Measurements from ENCODE around the gene PUDP.
"Not testable (repeated sequence)": the region's sequence is repeated elsewhere in the genome, so short reads cannot be mapped to it uniquely, and the experiment has no call there.

PUDP gene

DNA sequence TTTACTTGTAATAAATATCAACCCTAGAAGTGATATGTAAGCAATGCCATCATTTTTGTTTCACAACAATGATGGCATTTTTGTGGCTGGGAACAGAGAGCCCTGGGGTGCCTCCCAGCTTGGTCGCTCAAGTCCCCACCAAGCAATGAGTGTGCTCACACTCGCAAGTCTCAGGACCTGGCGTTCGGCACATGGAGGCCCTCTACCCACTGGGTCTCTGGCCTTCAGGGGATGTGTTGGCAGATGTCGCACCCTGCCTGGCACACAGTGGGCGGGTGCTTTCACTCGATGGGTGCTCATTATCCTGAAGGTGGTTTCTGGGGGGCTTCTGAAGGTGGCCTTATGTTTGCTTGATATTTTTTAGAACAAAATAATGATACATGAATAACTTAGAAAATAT, 75.1 kb downstream of the PUDP start:
- DNase-seq: no peak

DNA sequence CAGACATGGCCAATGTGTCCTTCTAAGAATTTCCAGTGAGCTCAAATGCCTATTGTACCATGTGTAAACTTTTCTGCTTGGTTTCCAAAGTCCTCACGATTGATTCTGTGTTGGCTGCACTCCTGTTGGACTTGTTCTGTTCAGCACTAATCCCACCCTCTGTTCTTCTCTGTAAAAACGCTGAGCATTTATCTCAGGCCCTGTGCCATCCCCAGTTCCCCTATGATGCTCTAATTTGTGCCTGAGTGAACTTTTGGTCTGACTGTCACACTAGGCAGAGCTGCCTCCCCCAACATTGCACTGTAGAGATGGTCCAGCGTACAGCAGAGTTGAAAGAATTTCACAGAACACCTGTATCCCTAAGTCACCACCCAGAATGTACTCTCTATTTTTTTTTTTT, 76.6 kb downstream of the PUDP start:
- DNase-seq: no peak

DNA sequence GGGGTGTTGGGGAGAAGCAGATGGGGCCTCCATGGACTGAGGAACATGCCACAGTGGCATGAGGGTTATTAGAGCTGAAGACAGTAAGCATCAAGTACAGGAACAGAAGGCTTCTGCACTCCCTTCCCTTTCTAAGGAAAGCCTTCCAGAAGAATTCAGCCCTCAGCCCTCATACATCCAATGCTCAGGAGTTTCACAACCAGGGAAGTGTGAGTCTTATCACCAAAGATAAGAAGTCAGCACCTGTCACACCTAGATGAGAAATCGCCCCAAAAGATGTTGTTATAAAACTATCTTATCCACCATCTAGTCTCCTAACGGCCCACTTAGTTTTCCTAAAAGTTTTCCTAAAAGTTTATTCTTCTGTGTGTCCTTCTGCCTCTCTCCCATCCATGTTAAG, 78.4 kb downstream of the PUDP start:
- DNase-seq: no peak

DNA sequence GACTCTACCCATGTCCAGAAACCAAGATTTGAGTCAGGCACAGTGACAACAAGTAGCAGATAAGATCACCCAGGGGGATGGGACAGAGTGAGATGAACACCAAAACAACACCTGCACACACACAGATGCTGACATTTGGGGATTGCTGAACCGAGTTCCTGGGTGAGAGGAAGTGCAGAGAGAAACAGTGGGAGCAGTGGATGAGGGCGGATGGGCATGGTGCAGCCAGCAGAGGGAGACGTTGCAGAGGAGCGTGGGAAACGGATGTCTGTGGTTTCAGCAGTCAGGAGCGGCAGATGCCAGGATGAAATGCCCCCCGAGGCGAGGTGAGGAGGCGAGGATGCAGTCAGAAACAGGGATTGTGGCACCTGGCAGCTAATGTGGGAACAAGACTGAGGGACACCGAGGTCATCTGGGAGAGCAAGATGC, 79.0 kb downstream of the PUDP start:
- no peak for DNase-seq

DNA sequence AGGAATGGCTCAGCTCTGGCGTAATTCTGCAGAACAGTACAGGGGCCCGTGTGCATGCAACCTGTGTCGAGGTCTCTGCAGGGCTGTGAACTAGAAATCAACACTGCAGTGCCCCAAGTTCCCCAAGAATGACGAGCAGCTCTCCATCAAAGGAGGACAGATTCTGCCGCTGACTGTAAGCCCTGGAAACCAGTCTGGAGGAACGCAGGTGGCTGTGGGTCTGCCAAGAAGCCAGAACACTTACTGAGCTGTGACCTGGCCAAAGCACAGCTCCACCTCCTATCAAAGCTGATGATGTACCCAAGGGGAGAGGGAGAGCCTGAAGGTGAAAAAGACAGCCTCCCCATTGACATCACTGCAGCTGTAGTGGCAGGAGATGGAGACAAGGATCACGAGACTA, 80.7 kb downstream of the PUDP start:
- DNase-seq: no peak

DNA sequence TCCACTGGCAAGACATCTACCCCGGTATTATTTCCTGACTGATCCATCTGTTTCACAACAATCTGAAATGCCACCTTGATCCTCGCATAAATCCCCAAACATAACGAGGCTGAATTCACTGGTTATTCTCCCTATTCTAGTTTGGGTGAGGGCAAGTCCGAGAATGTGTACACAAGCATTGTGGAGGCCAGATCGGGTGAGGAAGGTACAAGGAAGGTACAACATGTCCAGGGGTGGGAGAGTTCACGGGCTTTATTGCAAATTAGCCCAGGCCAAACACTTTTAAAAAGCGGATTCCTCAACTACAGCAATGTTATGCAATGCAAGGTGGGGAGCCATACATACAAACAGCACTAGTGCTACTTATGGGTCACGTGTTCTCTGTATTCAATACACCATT, 82.5 kb downstream of the PUDP start:
- no peak for DNase-seq

DNA sequence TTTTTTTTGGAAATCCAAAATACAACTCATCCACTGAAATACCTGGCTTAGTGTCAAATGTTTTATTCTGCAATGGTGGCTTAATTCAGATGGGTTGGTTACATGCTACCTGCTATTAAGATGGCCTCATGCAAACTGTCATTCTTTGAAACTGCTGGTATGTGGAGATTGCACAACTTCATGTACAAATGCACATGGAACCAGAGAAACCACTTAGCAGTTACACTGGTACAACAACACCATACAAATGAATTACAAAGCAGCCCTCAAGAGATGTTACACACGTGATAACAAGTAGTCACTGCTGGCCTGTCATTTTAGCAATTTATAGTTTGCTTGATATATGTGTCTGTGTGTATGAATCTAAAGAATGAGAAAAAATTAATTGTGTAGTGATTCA, 85.0 kb downstream of the PUDP start:
- no peak for DNase-seq

DNA sequence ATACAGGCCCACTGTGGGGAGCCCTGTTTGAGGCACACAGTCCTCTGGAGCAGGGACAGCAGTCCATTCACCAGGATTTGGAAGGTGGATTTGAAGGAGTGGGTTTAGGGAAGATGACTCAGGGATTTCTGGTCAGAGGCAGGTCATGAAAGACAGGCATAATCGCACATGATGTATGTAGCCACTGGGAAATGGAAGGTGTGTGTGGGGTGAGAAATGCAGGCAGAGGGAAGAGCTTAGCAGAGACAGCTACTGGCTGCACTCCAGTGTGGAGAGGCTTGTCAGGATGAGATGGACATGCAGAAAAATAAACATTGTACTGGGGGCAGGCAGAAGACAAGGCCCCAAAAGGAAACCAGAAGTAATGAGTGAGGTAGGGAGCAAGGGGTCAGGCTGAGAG, 85.7 kb downstream of the PUDP start:
- DNase-seq: no peak

DNA sequence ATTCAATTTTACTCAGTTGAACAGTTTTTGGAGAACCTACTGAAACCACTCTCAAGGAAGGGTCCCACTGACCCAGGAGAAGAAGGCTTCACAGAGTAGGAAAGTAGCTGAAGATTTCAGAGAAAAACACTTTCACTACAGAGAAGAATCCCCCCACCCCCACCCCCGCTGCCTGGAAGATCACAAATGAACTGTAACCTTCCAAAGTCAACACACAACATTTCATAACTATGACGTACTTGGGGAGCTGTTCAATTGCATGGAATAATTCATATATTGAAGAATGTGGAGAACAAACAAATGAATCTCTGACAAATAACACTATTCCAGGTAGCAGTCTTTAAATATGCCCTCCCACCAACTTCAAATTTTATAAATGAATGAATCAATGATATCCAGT, 86.5 kb downstream of the PUDP start:
- DNase-seq: no peak

DNA sequence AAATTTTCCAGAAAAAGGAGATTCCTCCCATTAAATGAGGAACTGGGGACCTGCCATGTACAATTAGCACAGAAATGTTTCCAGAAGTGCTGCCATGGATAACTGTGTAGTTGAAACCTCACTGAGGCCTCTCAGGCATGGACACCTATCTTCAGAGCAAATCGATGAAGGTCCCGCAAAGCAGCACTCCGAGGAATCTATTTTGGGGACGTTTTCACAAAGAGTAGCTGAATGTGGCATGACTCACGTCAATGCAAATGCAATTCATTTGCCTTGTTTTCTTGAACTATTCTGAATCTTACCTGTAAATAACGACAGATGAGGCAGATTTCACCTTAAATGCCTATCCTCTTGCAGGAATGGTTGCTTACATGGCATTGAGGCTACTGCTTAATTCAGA, 87.5 kb downstream of the PUDP start:
- DNase-seq: no peak

DNA sequence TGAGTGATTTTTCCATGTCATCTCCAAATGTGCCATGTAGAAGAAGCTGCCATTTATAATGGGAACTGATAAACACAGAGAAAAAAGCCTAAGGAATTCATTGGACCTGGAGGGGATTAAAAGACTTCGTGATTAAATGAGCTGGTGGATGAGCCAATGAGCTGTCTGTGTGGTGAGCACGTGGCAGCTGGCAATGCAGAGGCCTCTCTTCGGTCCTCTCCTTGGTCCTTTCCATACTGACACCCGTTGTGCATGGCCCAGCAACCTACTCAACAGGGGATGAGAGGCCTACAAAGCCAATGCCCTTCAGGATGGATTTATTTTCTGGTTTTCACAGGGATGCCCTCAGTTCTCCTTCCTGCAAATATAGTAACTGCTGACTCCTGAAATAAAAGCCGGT, 88.1 kb downstream of the PUDP start:
- DNase-seq: no peak

DNA sequence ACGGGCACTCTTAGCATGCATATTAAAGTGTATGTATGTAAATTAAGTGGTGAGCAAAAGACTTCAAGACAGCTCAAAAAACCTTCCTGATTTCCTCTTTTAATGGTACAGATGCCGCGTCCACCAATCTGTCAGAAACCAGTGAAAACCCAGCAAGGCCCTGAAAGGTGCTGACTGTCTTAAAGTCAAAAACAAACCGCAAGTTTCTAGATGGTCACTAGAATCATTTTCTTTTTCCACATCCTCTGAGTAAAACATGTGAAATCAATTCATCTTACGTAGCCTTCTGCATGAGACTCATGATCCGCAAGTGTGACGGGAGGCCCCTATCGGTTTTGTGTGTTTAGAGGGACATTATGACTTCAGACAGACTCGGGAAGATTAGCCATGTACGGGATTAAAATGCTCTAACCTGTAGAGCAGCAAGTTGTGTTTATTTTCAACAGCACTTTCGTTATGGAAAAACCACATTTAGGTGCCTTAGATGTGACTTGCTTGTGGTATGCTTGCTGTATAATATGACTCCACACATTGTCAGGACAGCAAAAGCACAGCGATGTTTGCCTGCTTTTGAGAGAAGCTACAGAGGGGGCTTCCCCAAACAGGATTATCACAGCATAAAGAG, 88.6 kb downstream of the PUDP start:
- DNase-seq: no peak

DNA sequence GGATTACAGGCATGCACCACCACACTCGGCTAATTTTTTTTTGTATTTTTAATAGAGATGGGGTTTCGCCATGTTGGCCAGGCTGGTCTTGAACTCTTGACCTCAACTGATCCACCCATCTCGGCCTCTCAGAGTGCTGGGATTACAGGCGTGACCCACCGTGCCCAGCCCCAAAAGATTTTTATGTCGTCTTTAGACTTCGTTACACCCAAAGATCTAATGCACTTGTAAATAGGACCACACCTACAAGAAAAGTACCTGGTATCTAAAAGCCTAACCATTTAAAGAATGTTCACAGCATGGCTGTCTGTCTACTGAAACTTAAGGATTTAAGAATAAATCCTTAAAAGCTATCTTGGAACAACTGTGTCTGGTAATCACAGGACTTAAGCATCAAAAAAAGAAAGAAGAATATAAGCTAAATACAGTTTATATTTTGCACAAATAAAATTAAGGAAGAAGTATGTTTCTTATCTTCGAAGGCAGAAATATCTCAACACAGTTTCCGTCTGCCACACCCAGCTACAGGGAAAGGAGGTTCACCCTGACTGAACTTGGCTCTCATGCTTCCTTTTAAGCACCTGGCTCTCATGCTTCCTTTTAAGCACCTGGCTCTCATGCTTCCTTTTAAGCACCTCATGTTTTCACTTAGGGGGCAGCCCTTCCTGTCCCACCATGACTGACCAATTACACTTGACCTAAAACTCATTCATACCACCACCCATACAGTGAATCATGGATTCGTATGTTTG, 92.4 kb downstream of the PUDP start:
- DNase-seq: no peak

DNA sequence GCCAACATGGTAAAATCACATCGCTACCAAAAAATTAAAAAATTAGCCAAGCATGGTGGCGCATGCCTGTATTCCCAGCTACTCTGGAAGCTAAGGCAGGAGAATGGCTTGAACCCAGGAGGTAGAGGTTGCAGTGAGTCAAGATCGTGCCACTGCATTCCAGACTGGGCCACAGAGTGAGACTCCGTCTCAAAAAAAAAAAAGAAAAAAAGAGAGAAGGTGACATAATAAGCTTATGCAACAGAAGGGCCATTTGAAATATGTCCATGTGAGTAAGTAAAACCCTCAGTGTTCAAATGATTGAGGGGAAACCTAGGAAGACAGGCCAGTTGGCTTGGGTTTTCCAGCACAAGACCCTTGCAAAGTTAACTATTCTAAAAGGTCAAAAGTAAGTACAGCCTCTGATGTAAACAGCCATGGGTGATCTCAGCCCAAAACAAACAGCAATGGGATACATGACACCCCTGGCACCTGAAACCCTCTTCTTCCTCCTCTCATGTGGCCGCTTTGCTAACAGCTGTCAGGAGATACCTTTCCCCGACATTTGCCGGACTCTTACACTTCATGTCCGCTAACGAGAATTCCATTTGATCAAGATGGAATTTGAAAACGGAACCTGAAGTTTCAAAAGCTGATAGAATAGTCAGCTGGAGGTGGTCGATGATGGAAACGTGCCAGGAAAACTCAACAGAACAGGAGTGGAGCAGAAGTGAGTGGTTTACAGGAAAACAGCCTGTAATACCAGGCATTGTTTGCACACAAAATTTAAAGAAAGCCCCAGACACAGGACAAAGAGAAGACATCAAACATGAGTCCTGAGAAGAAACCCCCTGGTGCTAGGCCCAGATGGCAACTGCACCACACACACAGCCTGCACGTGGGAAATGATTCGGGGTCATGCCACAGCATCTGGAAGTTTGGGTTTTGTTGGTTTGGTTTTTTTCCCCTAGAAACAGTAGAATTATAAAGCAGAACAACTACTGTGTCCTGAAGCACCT, 93.4 kb downstream of the PUDP start:
- DNase-seq: no peak

DNA sequence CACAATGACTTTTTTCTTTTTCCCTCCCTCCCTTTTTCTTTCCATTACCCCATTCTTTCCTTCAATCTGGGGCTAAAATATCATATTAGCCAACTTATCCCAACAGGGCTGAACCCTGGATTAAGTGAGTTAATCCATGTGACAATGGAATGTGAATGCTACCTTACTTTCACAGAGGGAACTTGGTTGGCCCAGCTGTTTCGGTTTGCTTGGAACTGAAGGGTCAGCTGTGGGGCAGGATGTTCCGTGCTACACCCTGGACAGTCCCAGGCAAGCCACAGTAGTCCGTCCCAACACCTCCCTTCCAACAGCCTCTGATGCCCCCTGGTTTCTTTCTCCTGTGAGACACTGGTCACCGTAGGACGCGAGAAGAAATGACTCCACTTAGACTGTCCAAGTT, 95.4 kb downstream of the PUDP start:
- no peak for DNase-seq

DNA sequence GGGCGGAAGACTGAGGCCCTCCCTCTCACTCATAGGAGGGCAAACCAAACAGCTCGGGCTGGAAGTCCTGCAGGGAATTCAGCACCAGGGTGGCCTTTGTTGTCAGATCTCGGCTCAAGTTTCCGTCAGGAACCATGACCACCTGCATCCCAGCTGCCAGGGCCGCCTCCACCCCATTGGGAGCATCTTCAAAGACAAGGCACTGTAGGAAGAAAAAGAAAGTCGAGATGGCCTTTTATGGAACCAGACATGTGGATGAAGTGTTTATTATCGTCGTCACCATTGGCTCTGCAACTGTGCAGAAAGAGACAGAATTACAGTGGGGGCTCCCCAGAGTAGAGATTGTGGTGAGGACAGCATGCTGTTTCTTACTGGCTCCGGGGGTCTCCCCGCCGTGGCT, 97.7 kb downstream of the PUDP start:
- no peak for DNase-seq

DNA sequence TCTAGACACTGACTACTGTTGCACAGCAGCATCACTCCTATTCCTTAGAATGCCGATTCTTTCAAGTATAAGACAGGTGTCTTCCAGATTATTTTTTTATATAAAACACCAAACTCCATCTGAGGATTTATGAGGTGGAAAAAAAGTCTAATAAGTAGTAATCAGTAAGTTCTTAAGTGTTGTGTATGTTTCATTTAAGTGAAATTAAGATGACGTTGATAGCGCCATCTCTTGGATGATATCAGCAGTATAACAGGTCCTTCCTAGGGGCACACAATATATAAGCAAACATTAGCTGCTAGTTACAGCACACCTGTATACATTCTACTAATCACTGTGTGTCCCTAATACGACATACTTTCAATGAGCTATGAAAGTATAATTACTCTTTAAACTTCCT, 100.0 kb downstream of the PUDP start:
- DNase-seq: no peak

DNA sequence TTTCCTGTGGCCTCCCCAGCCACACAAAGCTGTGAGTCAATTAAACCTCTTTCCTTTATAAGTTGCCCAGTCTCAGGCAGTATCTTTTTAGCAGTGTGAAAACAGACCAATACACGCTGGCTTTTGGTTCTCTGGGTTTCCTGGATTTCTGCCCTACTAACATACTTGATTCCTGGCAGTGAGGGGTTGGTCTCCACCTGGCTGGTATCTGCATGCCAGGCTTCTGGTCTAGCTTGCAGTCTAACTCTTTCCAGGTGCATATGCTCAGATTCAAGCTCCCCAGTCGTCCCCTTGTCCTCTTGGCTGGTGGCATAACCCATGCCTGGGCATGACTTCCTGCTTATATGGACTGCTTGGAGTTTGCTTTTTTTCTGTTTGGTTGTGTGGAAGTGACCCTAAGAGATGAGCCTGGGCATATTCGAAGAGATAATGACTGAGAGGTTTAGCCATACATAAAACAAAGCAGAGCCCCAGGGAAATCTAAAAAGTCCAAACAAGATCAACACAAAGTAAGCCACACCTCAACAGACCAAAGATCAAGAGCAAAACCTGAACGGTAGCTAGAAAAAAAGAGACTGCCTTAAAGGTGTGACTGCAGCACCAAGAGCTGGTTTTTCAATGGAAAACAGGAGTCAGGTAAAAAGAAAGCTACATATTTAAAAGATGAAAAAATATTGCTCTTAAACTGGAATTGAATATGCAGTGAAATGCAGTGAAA, 102.6 kb downstream of the PUDP start:
- DNase-seq: no peak

DNA sequence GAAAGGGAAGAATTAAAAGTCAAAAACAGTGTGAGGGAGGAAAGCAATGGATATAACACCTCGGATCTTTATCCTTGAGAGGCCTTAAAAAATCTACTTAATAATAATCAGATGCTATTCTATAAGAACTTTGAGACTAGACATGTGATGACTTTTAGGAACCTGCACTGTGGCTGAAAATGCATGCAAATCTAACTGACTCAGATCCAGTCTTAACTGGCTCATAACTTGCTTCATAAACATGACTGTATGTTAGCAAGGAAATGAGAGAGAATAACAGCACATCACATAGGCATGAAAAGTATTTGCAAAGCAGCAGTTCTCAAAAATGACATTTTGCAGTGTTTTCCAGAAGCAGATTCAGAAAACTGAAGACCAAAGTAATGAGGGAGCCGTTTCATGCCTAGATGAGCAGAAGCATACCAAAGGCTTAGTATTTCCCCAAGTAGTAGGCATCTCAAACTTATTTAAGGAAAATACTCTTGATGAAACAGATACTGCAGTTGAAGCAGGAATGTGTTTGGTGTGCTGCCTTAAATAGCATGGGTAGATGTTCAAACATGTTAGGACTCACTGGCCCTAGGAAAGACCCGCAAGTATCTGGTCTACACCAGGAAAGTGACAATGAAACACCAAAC, 104.0 kb downstream of the PUDP start:
- not testable (repeated sequence) for DNase-seq

DNA sequence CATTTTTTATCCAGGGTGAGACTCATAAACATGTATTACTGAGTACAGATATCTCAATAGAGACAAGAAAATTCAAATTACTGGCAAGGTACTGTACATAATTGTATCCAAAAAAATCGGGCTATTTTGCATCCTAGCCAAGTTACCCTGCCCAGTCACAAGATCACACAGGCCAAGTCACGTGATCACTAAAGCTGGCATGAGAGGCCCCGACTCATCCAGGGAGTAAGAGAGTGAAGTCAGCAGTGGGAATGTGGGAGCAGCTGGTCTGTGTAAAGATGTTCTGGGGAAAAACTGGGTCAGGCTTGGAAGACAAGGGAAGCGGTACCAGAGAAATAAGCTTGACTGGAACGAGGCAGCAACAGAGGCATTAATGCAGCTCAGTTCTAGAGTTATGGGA, 119.7 kb downstream of the PUDP start:
- no peak for DNase-seq

DNA sequence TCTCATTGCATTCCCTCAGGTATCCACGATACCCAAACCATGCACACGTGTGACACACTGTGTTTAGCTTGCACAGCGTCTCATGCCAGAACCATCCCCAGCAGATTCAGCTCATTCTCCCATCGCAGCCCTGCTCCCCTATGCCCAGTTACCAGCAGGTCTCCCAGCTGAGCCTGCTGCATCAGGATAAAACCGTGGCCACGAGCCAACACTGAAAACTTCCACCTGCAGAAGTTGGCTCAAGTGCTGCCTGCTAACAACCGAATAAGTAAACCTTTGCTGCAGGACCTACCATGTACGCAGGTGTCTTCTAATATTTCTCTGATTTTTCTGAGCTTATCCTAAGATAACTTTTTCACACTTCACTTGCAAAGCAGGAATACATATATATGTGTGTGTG, 120.9 kb downstream of the PUDP start:
- DNase-seq: no peak

DNA sequence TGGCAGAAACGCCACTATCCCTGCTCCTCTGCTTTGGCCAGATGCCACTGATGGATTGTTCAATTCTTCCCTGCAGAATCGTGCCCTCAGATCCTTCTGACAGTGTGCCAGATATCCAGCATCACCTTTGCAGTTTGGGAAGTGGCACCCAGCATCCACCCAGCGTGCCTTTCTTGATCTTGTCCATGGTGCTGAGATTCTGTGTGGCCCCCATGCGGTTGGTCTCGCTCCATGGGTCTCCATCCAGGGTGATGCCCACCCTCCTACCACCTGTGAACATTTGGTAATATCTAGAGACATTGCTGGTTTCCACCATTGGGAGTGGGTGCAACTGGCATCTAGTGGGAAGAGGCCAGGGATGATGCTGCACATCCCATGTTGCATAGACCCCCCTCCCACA, 121.6 kb downstream of the PUDP start:
- DNase-seq: not testable (repeated sequence)

DNA sequence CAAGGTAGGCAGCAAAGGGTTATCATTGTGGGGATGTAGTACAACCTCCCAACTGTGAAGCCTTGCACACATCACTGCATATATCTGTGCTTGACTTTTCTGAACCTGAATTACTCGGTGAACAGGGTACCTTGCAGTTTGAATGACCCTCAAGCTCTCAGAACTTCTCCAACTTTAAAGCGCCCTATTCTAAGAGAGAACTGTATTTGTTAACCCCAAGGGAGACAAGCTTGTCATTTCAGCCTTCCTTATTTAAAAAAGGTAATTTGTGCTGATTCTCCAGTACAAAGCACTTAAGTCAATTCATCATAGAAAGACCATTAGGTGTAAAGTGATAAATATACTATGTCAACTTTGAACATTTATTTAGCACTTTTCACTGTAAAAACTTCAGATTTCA, 122.5 kb downstream of the PUDP start:
- DNase-seq: no peak
